ENCODE measurements around the gene CUL4A.
"Not testable (repeated sequence)": the region's sequence is repeated elsewhere in the genome, so short reads cannot be mapped to it uniquely, and the experiment has no call there.

The CUL4A gene

GRCh38 chr13:113209336-113209758 is at the start of gene CUL4A:
CUL4A (plus strand) TSS chr13:113209613; CDS start chr13:113209628, 15 bp downstream.
- DNase-seq (ENCODE audit: low read depth): peak; percentile 58

GRCh38 chr13:113159701-113160100 is 49.7 kb upstream of the CUL4A start:
- DNase-seq (ENCODE audit: low read depth): no peak

- no peak for DNase-seq (ENCODE audit: low read depth)
Observed at GRCh38 chr13:113160983-113161382, 48.4 kb upstream of the CUL4A start.

- no peak for DNase-seq (ENCODE audit: low read depth)
Observed at GRCh38 chr13:113161433-113161832, 48.0 kb upstream of the CUL4A start.

- DNase-seq (ENCODE audit: low read depth): not testable (repeated sequence)
Observed at GRCh38 chr13:113161975-113162374, 47.4 kb upstream of the CUL4A start.

GRCh38 chr13:113162783-113163685 is 46.4 kb upstream of the CUL4A start:
- DNase-seq (ENCODE audit: low read depth): no peak

- DNase-seq (ENCODE audit: low read depth): no peak
Observed at GRCh38 chr13:113164492-113164891, 44.9 kb upstream of the CUL4A start.

GRCh38 chr13:113166266-113166665 is 43.1 kb upstream of the CUL4A start:
- DNase-seq (ENCODE audit: low read depth): no peak

GRCh38 chr13:113166681-113167080 is 42.7 kb upstream of the CUL4A start:
- no peak for DNase-seq (ENCODE audit: low read depth)

- no peak for DNase-seq (ENCODE audit: low read depth)
Observed at GRCh38 chr13:113167155-113167554, 42.3 kb upstream of the CUL4A start.

- no peak for DNase-seq (ENCODE audit: low read depth)
Observed at GRCh38 chr13:113167575-113167974, 41.8 kb upstream of the CUL4A start.

GRCh38 chr13:113168211-113168610 is 41.2 kb upstream of the CUL4A start:
- DNase-seq (ENCODE audit: low read depth): no peak

GRCh38 chr13:113169277-113170272 is 39.8 kb upstream of the CUL4A start:
- DNase-seq (ENCODE audit: low read depth): no peak

GRCh38 chr13:113170511-113170910 is 38.9 kb upstream of the CUL4A start:
- DNase-seq (ENCODE audit: low read depth): no peak

GRCh38 chr13:113171250-113172125 is 37.9 kb upstream of the CUL4A start:
- DNase-seq (ENCODE audit: low read depth): no peak

- no peak for DNase-seq (ENCODE audit: low read depth)
Observed at GRCh38 chr13:113172419-113172926, 36.9 kb upstream of the CUL4A start.

GRCh38 chr13:113176280-113176679 is 33.1 kb upstream of the CUL4A start:
- no peak for DNase-seq (ENCODE audit: low read depth)

- no peak for DNase-seq (ENCODE audit: low read depth)
Observed at GRCh38 chr13:113176822-113177221, 32.6 kb upstream of the CUL4A start.

- no peak for DNase-seq (ENCODE audit: low read depth)
Observed at GRCh38 chr13:113178070-113178895, 31.1 kb upstream of the CUL4A start.

- no peak for DNase-seq (ENCODE audit: low read depth)
Observed at GRCh38 chr13:113178896-113179167, 30.6 kb upstream of the CUL4A start.

Data from stimulated activated CD8-positive, alpha-beta memory T cell treated with anti-CD3 and anti-CD28 coated beads, Interleukin-7, amount 100 ng/mL, for 24 hours (primary cell).